GM18505 (cell line): ENCODE measurements around the gene GFOD2.
A peak's percentile ranks its signal among the peaks of the same experiment; 100 is the strongest.

Experiments used
- ATAC-seq: cut with Tn5 transposase; IDR thresholded peaks from one replicate; pipeline ENCODE4 v1.9.1; 2021; ENCODE audit not compliant: unreplicated experiment
- POLR2A ChIP-seq: IDR thresholded peaks from 4 replicates; pipeline ENCODE4 v1.6.1; 2011; ENCODE audit warnings: borderline replicate concordance; ENCODE audit not compliant: insufficient read depth, insufficient read length; ENCODE audit errors: extremely low read depth

The GFOD2 gene

DNA sequence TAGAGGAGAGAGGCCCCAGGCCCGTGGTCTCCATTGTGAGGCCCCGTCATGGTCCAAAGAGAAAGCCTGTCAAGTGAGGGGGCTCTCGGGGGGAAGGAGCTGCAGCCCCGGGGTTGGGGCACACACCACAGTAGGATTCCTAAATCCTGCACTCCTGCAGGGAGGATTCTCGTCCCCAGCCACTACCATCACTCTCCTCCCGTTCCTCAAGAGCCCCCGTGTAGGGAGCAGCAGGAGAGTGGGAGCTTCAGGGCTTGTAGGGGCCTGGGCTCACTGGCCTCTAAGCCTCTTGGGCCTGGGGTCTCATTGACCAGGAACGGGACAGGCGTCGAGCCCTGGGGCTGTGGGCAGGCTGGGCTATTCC lies 51.7 kb downstream of the GFOD2 start:
- no peak for ATAC-seq
- no peak for TF ChIP-seq POLR2A

DNA sequence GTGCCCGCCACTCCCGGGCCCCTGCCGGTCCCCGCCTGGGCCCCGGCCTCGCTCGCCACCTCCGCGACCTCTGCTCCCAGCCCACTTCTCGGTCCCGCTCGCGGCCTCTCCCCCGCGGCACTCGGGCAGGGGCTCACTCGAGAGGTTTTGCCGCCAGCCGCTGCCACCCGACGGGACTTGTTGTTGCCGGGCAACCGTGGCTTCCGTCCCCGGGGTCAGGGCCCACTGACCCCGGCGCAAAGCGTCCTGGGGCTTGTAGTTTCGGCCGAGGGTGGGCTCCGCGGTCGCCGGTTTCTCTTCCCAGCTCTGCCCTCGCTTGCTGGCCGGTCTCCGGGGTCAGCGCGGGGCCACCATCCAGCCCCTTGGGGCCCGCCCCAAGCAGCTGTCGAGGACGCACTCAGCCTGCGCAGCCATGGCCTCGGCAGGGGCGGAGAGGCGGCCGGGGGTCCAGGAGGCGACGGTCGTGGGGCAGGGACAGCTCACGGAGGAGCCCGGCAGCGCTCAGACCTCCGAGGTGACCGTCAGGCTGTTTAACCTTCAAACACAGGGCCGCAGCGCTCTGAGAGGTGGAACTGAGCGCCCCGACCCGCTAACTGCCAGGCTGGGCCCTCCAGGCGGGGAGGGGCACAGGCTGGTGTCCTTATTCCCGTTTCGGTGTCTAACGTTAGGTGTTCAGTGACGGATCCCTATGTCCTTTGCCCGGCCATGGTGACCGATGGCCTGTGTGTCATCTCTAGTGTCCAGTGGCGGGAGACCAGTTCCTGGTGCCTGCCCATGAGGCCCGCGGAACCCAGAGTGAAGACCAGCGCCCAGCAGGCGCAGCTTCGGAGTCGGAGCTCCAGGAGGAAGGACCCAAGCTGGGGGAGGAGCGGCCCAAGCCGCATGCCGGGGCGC lies 52.3 kb downstream of the GFOD2 start, which contains the start of the genes C16orf86 and ENKD1:
C16orf86 (plus strand) TSS at position 256 of the 894 bp plus-strand sequence; CDS start at position 413, 157 bp downstream.
ENKD1 (minus strand) TSS at position 192 of the 894 bp plus-strand sequence. CDS start 308 bp downstream, outside the sequence.
- TF ChIP-seq POLR2A: peak; percentile 15
- peak; percentile 50 for ATAC-seq

DNA sequence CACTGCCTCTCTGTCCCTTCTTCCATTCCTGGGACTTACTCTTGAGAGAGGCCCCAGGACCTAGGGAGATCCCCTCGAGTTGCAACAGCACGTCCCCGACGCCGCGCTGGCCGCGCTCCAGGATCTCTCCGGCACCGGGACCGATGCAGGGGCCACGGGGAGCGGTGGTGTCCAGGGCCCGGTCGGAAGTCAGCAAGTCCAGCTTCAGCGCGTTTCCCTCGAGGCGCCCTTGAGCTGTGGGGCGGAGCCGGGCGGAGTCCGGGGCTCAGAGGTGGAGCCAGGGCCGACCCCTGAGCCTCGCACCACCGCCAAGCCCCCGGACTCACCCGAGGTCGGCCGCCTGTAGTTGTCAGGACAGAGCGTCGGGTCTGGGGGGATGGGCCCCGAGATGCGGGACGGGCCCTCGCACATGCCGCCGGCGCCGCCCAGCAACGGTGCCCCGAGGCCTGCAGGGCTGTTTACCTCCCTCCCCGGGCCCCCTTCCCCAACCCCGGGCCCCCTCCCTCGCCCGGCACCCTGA lies 53.0 kb downstream of the GFOD2 start:
- no peak for TF ChIP-seq POLR2A
- no peak for ATAC-seq

DNA sequence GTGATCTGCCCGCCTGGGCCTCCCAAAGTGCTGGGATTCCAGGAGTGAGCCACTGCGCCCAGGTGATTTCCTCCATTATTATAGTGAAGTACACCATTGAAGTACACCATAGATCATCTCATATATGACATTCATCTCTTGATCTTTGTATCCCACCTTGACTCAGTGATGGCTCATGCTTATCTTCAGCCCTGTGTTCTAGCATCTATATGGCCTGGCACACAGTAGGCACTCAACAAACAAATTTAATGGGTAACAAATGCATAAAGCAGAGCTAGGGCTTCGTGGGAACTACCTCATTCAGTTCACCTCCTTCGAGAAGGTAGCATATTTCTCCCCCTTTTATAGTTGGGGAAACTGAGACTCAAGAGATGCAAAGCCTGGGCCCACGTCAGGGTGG lies 53.5 kb downstream of the GFOD2 start:
- no peak for TF ChIP-seq POLR2A
- no peak for ATAC-seq

DNA sequence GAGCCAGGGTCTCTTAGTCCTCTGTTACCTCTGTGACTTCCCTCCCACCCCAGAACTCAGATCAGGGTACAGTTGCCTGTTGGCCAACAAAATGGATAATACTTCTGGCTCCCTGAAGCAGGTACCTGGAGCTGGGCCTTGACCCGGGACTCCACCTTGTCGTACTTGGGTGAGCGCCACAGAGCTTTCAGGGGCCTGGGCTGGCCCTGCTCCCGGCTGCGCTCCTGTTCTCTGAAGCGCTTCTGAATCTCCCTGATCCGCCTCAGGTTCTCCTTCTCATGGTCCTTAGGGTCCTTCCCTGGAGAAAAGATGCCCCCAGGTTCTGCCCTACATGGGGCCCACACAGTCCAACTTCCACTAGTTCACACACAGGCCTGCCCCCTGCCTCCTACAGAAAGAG lies 54.2 kb downstream of the GFOD2 start:
- no peak for TF ChIP-seq POLR2A
- no peak for ATAC-seq

DNA sequence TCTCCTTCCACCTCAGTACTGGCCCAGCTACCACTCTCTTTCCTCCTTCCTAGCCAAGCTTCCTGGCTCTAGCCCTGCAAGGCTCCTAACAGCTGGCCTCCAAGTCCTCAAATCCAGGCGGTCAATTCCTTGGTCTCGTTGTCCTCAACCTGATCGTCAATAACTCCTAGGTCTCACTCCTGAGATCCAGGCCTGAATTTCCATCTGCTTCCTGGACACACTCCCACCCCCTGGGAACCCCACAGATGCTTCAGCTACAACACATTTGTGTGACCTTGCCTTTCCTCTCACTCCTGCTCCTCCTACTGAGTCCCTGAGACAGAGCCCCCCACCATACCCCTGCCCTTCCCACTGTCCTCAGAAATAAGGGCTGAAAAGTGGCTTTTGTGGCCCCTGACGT lies 54.9 kb downstream of the GFOD2 start:
- TF ChIP-seq POLR2A: no peak

DNA sequence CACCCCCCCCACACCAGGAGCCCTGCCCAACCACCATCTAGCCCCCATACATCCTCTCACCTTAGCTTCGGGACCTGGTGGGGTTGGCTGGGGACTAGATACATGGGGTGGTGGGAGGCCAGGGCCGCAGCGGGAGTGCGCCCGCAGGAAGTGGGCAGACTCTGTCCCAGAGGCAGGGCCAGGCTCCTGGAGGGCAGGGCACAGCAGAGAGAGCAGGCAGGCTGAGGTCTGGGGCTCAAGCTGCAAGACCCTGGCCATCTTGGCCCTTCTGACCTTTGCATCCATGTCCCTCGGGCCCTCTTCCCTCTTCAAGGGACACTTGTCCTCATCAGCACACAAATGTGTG lies 55.3 kb downstream of the GFOD2 start:
- no peak for ATAC-seq
- no peak for TF ChIP-seq POLR2A

More for the DNA sequence above, 54.9 kb downstream of the GFOD2 start:
- ATAC-seq: no peak

DNA sequence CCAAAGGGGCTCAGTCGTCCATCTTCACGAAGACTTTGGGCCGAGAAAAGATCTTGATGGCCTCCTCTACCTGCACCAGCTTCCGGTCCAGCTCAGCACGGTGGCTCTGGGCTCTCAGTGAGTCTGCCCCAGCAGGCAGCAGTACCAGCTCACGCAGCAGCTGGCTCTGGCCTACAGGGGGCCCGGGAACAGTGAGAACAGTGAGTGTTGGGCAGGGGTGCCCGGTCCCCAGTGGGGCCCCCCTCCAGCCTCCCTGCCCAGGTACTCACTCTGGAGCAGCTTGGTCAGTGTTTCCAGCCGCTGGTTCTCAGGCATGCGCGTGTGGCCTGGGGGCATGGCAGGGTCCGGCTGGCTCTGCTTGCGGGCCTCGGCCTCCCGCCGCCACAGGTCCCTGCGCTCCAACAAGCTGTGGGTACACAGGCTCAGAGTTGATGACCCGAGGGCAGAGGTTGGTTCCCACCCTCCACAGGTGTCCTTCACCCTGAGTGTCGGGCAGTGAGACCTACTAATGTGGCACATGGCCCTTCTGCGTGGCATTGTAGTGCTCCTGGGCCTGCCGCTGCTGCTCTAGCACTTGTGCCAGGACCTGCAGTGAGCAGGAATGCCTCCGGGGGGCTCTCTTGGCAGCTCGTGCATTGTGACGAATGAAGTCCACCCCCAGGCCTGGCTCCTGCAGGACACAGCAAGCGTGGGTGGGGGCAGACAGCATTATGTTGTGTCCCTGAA lies 55.8 kb downstream of the GFOD2 start:
- no peak for TF ChIP-seq POLR2A

DNA sequence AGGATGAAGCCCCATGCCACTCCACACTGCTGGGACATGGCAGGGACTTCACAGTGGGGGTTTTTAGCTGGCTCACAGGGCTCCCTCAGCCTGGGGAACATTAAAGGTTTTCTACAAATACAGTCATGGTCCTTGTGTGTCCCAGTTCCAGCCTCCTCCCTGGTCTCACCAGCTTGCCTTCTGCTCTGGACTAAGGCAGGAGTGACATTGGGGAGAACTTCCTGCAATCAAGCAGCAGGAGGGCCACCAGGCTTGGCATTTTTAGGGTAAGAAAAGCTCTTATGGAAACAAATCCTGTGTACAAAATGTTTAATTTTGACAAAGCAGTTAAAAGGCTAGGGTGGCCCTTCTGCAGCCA lies 56.5 kb downstream of the GFOD2 start:
- no peak for TF ChIP-seq POLR2A
- no peak for ATAC-seq

More for the DNA sequence above, 55.8 kb downstream of the GFOD2 start:
- no peak for ATAC-seq

DNA sequence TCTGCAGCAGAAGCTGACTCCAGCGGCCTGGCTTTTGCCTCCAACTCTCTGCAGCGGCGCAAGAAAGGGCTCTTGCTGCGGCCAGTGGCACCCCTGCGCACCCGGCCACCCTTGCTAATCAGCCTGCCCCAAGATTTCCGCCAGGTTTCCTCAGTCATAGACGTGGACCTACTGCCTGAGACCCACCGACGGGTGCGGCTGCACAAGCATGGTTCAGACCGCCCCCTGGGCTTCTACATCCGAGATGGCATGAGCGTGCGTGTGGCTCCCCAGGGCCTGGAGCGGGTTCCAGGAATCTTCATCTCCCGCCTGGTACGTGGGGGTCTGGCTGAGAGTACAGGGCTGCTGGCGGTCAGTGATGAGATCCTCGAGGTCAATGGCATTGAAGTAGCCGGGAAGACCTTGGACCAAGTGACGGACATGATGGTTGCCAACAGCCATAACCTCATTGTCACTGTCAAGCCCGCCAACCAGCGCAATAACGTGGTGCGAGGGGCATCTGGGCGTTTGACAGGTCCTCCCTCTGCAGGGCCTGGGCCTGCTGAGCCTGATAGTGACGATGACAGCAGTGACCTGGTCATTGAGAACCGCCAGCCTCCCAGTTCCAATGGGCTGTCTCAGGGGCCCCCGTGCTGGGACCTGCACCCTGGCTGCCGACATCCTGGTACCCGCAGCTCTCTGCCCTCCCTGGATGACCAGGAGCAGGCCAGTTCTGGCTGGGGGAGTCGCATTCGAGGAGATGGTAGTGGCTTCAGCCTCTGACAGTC lies 57.0 kb downstream of the GFOD2 start:
- no peak for TF ChIP-seq POLR2A
- no peak for ATAC-seq

DNA sequence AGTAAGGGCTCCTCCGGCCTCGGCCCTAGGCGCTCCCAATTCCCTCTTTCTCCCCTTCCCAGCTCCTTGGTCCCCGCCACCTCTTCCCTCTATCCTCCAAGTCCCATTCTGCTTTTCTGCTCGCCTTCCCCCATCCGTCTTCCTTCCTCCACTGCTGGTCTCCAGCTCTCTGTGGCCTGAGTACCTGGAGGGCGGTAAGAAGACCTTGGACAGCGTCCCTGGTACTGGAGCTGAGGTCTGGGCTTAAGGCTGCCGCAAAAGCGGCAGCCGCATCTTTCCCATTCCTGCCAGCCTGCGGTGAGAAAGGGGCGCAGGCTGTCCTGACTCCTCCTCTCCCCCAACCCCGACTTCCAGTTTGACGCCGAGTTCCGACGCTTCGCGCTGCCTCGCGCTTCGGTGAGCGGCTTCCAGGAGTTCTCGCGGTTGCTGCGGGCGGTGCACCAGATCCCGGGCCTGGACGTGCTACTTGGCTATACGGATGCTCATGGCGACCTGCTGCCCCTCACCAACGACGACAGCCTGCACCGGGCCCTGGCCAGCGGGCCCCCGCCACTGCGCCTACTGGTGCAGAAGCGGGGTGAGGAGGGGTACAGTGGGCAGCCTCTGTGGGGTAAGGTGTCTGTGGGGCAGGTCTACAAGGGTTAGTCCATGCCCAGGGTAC lies 57.9 kb downstream of the GFOD2 start:
- ATAC-seq: no peak
- no peak for TF ChIP-seq POLR2A

DNA sequence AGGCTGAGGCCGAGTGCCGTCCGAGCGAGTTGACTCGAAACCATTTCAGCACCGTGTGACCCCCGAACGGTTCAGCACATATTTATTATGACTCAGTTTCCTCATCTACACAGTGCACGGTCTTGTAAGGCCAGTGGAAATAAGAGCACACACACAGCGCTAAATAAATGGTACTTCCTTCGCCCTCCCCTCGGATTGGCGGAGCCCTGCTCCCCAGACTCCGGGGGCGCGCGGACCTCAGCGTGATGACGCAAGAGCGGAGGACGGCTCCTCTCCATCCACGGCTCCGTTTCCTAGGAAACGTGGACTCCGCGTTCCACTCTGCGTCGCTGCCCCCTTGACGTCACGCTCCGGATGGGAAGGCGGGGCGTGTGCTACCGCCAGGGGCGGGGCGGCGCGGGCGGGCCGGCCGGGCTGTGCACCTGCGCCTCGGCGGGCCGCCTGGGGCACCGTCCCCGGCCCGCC lies 58.5 kb downstream of the GFOD2 start, which contains the start of gene PARD6A:
PARD6A (plus strand) TSS at position 397 of the 465 bp plus-strand sequence. CDS start 79 bp downstream, outside the sequence.
- peak; percentile 70 for ATAC-seq
- TF ChIP-seq POLR2A: no peak
